ENCODE results near the gene GAPDH. TPM values are rescaled to one million over a fixed set of nuclear protein-coding genes. Genes with fewer than 3 reads are reported as not detected.
A peak's percentile ranks its signal among the peaks of the same experiment; 100 is the strongest.
"Not testable (repeated sequence)": the region's sequence is repeated elsewhere in the genome, so short reads cannot be mapped to it uniquely, and the experiment has no call there.

The GAPDH gene
- total RNA-seq, 2 experiments from 2014 or later, result 5,691 to 5,753 TPM

GRCh38 chr12:6537580-6538419 is 3.5 kb downstream of the GAPDH start:
- H3K9me3 Mint-ChIP-seq, H3K27me3 Mint-ChIP-seq: not testable (repeated sequence)
- Mint-ChIP-seq H3K4me1 (peaks cover 73% of the 10 kb centered on the region), H3K4me3 (peak overlapping the region; percentile 96), H3K27ac (peak overlapping the region; percentile 97), H3K36me3 (ENCODE audit: low read depth) (peaks cover 78% of the 10 kb centered on the region)
- ChIA-PET POLR2A (interaction anchor here (0.7 to 7.9 kb wide), 19 partner anchors 11 to 315 kb away, joined by 3 to 201 read pairs (median 4); partner anchors contain the start of genes COPS7A, IFFO1, MRPL51 and NOP2), CTCF (interaction anchor here (0.6 to 5.9 kb wide), 31 partner anchors 10 to 422 kb away, joined by 3 to 115 read pairs (median 4); partner anchors contain the start of genes COPS7A, IFFO1, MRPL51 and TAPBPL)
- DNase-seq, result peak; percentile 88

DNA sequence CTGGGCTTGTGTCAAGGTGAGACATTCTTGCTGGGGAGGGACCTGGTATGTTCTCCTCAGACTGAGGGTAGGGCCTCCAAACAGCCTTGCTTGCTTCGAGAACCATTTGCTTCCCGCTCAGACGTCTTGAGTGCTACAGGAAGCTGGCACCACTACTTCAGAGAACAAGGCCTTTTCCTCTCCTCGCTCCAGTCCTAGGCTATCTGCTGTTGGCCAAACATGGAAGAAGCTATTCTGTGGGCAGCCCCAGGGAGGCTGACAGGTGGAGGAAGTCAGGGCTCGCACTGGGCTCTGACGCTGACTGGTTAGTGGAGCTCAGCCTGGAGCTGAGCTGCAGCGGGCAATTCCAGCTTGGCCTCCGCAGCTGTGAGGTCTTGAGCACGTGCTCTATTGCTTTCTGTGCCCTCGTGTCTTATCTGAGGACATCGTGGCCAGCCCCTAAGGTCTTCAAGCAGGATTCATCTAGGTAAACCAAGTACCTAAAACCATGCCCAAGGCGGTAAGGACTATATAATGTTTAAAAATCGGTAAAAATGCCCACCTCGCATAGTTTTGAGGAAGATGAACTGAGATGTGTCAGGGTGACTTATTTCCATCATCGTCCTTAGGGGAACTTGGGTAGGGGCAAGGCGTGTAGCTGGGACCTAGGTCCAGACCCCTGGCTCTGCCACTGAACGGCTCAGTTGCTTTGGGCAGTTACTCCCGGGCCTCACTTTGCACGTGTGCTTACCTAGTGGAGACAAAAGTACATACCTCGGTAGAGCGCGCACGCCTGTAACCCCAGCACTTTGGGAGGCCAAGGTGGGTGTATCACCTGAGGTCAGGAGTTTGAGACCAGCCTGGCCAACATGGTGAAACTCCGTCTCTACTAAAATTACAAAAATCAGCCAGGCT is 4.3 kb downstream of the GAPDH start:
- H3K36me3 Mint-ChIP-seq (ENCODE audit: low read depth), result peaks cover 73% of the 10 kb centered on the region
- POLR2A ChIA-PET, result interaction anchor here (0.8 to 7.9 kb wide), 24 partner anchors 9 to 327 kb away, joined by 3 to 201 read pairs (median 4); partner anchors contain the start of genes COPS7A, IFFO1, MRPL51 and NOP2

DNA sequence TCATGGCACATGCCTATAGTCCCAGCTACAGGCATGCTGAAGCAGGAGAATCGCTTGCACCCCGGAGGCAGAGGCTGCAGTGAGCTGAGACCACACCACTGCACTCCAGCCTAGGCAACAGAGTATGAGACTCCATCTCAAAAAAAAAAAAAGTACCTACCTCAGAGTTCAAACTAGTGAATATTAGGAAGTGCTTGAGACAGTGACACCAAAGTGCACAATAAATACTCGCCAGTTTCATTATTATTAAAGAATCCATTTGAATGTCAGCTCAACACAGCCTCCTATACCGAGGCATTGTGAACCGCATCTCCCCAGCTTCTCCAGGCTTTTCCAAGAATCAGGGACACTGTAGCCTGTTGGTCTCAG is 5.0 kb downstream of the GAPDH start:
- Mint-ChIP-seq H3K36me3 (ENCODE audit: low read depth) (peaks cover 68% of the 10 kb centered on the region), H3K9me3 (no peaks in the 10 kb centered on the region), H3K4me1 (peaks cover 66% of the 10 kb centered on the region), H3K27ac (peak overlapping the region; percentile 74), H3K4me3 (peak overlapping the region; percentile 44), H3K27me3 (no peaks in the 10 kb centered on the region)
- ChIA-PET CTCF (interaction anchor here (0.6 to 5.9 kb wide), 6 partner anchors 10 to 115 kb away, joined by 3 to 115 read pairs (median 8); partner anchors contain the start of genes IFFO1 and VAMP1), POLR2A (interaction anchor here (0.6 to 7.9 kb wide), 19 partner anchors 10 to 326 kb away, joined by 3 to 201 read pairs (median 4); partner anchors contain the start of genes IFFO1, MRPL51, NOP2 and VAMP1)
- DNase-seq, result no peak

More for the DNA sequence above, 4.3 kb downstream of the GAPDH start:
- Mint-ChIP-seq H3K4me3 (peak overlapping the region; percentile 17), H3K9me3 (no peaks in the 10 kb centered on the region), H3K4me1 (peaks cover 68% of the 10 kb centered on the region), H3K27me3 (no peaks in the 10 kb centered on the region), H3K27ac (peak overlapping the region; percentile 97)
- CTCF ChIA-PET, result interaction anchor here (0.6 to 5.9 kb wide), 21 partner anchors 9 to 248 kb away, joined by 3 to 115 read pairs (median 5); partner anchors contain the start of genes IFFO1, MRPL51, TAPBPL and VAMP1
- DNase-seq, result no peak

DNA sequence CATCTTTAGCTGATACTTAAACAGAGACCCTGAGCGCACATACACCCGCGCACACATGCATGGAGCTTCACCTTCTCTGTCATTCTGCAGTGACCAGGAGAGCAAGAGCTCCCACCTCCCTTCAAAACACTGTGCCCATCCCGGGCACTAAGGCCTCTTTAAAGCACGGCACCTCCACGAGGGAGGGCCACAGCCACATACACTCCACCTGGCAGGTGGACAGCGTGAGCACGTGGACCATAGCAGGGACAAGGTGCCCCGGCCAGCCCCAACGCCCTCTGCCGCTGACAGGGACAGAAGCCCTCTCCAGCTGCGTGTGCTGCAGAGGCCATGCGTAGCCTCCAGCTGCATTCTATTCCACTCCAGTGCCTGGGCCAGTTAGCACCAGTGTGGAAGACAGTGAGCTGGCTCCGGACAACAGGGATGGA is 5.4 kb downstream of the GAPDH start:
- DNase-seq, result no peak
- peak overlapping the region; percentile 44 for H3K4me3 Mint-ChIP-seq
- H3K9me3 Mint-ChIP-seq, result no peaks in the 10 kb centered on the region
- peak overlapping the region; percentile 88 for H3K27ac Mint-ChIP-seq
- H3K36me3 Mint-ChIP-seq (ENCODE audit: low read depth), result peaks cover 67% of the 10 kb centered on the region
- H3K27me3 Mint-ChIP-seq, result no peaks in the 10 kb centered on the region
- CTCF ChIA-PET, result interaction anchor here (0.6 to 5.9 kb wide), 8 partner anchors 10 to 115 kb away, joined by 3 to 115 read pairs (median 4); partner anchors contain the start of genes IFFO1 and VAMP1
- POLR2A ChIA-PET, result interaction anchor here (0.6 to 7.9 kb wide), 19 partner anchors 13 to 398 kb away, joined by 3 to 201 read pairs (median 4); partner anchors contain the start of genes IFFO1, MRPL51, NOP2 and VAMP1
- H3K4me1 Mint-ChIP-seq, result peaks cover 66% of the 10 kb centered on the region

DNA sequence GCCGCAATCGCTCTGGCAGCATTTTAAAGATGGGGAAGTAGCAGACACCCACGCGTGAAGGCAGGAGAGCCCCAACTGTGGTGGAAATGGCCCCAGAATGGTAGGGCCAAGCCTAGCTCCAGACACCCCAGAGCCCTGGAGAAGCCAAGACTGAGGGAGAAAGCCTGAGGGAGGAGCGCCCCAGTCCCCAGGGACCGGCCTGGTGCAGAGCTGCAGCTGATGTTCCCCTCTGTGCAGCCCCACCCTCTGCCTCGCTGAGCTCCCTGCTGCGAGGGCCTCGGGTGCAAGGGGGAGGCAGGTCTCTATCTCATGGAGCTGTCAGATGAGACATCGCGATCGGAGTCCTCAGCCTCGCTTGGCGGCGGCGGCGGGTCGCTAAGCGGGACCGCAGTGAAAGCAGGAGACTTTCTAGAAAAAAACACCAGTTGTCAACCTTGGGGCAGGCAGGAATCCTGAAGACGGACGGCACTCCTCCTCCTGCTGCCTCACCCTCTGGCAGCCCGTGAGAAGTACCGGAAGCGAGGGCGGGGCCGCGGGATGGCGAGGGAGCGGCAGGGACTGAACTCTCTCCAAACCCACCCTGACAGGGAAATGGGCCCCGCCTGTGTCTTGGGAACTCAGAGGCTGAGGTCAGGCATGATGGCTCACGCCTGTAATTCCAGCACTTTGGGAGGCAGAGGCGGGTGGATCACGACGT is 6.0 kb downstream of the GAPDH start:
- ChIA-PET POLR2A (interaction anchor here (0.6 to 7.9 kb wide), 17 partner anchors 13 to 398 kb away, joined by 3 to 201 read pairs (median 4); partner anchors contain the start of genes IFFO1, MRPL51, NOP2 and VAMP1), CTCF (interaction anchor here (0.7 to 5.9 kb wide), 6 partner anchors 12 to 116 kb away, joined by 3 to 115 read pairs (median 7); partner anchors contain the start of genes IFFO1 and VAMP1)
- Mint-ChIP-seq H3K4me1 (peaks cover 66% of the 10 kb centered on the region), H3K27ac (peak overlapping the region; percentile 88), H3K36me3 (ENCODE audit: low read depth) (peaks cover 61% of the 10 kb centered on the region), H3K4me3 (peak overlapping the region; percentile 51), H3K9me3 (no peaks in the 10 kb centered on the region), H3K27me3 (no peaks in the 10 kb centered on the region)
- DNase-seq, result peak; percentile 70

GRCh38 chr12:6541371-6542165 is 7.3 kb downstream of the GAPDH start:
- no peak overlapping the region for H3K4me3 Mint-ChIP-seq
- POLR2A ChIA-PET, result interaction anchor here (7.6 to 7.9 kb wide), 2 partner anchors 12 to 71 kb away, joined by 88 to 201 read pairs; partner anchors contain the start of genes IFFO1 and VAMP1
- CTCF ChIA-PET, result interaction anchor here (2.8 to 5.9 kb wide), 3 partner anchors 10 to 117 kb away, joined by 10 to 115 read pairs (median 45); partner anchors contain the start of gene IFFO1
- H3K9me3 Mint-ChIP-seq, result no peaks in the 10 kb centered on the region
- peak overlapping the region; percentile 88 for H3K27ac Mint-ChIP-seq
- H3K27me3 Mint-ChIP-seq, result no peaks in the 10 kb centered on the region
- H3K36me3 Mint-ChIP-seq (ENCODE audit: low read depth), result peaks cover 57% of the 10 kb centered on the region
- H3K4me1 Mint-ChIP-seq, result peaks cover 62% of the 10 kb centered on the region
- DNase-seq, result no peak

DNA sequence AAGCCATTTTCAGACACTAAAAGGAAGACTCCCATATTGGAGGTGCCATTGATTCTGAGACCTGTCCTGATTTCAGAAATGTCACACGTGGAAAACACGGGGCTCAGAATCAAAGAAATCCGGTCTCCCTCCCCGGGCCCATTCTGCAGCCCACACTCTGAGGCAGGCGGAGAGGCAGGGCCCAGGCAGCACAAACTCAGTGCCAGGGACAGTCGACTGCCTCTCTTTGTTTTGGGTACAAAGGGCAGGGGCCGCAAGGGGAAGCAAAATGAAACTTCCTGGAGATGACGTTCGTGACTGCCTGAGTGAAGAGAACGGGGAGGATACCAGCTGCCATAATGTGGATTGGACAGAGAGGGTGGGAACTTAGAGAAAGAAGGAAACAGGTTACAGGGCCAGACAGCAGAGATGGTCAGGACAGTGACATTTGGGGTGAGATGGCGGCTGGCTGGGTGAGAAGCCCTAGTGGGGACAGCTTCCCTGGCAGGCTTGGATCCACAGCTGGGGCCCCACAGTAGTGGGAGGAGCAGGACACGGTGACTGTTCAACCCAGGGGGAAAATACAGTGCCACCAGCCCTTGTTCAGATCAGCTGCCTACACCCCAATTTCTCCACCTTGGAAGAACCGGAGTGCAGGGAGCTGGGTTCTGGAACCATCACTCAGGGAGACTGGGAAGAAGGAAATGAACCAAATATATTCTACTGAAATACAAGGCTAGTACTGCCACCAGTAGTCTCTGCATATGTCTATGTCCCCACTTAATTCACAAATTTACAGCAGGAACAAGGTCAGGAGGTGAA is 8.1 kb downstream of the GAPDH start:
- Mint-ChIP-seq H3K27ac (peak overlapping the region; percentile 4), H3K27me3 (no peaks in the 10 kb centered on the region), H3K9me3 (no peaks in the 10 kb centered on the region), H3K36me3 (ENCODE audit: low read depth) (peaks cover 57% of the 10 kb centered on the region), H3K4me3 (no peak overlapping the region), H3K4me1 (peaks cover 54% of the 10 kb centered on the region)
- ChIA-PET CTCF (interaction anchor here (5.9 kb wide), 1 partner anchor 10 kb away, joined by 115 read pairs; the partner anchor contains the start of gene IFFO1), POLR2A (interaction anchor here (1.6 kb wide), 1 partner anchor 10 kb away, joined by 4 read pairs; no protein-coding TSS in a partner anchor)
- no peak for DNase-seq

- Mint-ChIP-seq H3K4me3 (no peak overlapping the region), H3K9me3 (no peaks in the 10 kb centered on the region), H3K36me3 (ENCODE audit: low read depth) (peaks cover 41% of the 10 kb centered on the region), H3K4me1 (peaks cover 18% of the 10 kb centered on the region), H3K27me3 (no peaks in the 10 kb centered on the region), H3K27ac (no peak overlapping the region)
- CTCF ChIA-PET, result interaction anchor here (2.1 to 12.7 kb wide), 2 partner anchors 6 to 7 kb away, joined by 6 to 115 read pairs; no protein-coding TSS in a partner anchor
- POLR2A ChIA-PET, result interaction anchor here (16.7 kb wide), 1 partner anchor 8 kb away, joined by 201 read pairs; the partner anchor contains the start of gene GAPDH
- DNase-seq, result no peak
These were observed 11.7 kb downstream of the GAPDH start for GRCh38 chr12:6546016-6546415.

GRCh38 chr12:6547566-6547965 is 13.2 kb downstream of the GAPDH start:
- DNase-seq, result no peak
- ChIA-PET CTCF (interaction anchor here (1.1 to 12.7 kb wide), 2 partner anchors 8 to 9 kb away, joined by 4 to 115 read pairs; no protein-coding TSS in a partner anchor), POLR2A (interaction anchor here (0.9 to 16.7 kb wide), 2 partner anchors 10 to 11 kb away, joined by 3 to 201 read pairs; partner anchors contain the start of gene GAPDH)
- Mint-ChIP-seq H3K27me3 (no peaks in the 10 kb centered on the region), H3K27ac (no peak overlapping the region), H3K9me3 (no peaks in the 10 kb centered on the region), H3K36me3 (ENCODE audit: low read depth) (peaks cover 42% of the 10 kb centered on the region), H3K4me1 (peaks cover 14% of the 10 kb centered on the region), H3K4me3 (no peak overlapping the region)

DNA sequence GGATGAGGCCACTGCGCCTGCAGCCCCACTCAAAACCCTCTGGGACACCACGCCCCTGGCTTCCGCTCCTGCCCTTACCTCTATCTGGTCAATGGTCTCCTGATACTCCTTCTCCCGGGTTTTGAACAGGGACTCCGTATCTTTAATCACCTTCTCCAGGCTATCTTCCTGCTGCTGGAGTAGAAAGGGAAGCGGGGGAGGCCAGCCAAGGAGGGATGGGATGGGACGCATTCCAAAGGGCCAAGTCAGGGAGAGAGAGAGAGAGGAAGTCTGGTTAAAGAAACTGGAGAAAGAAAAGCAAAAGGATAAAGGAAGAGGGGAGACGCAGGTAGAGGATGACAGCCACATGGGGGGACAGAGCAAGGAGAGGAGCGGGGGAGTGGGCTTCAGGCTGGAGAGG is 13.7 kb downstream of the GAPDH start:
- Mint-ChIP-seq H3K4me1 (peaks cover 16% of the 10 kb centered on the region), H3K27me3 (no peaks in the 10 kb centered on the region), H3K9me3 (no peaks in the 10 kb centered on the region), H3K27ac (no peak overlapping the region), H3K36me3 (ENCODE audit: low read depth) (peaks cover 45% of the 10 kb centered on the region), H3K4me3 (no peak overlapping the region)
- CTCF ChIA-PET, result interaction anchor here (1.1 to 12.7 kb wide), 2 partner anchors 8 kb away, joined by 4 to 115 read pairs; no protein-coding TSS in a partner anchor
- no peak for DNase-seq
- POLR2A ChIA-PET, result interaction anchor here (0.9 to 16.7 kb wide), 2 partner anchors 10 kb away, joined by 3 to 201 read pairs; partner anchors contain the start of gene GAPDH

Measured in activated CD4-positive, alpha-beta memory T cell treated with anti-CD3 and anti-CD28 coated beads, Interleukin-2, amount 10 ng/mL, durations not matched to agents 7 days and 5 days (primary cell).